Lower lobe of right lung (tissue), 2 donors: Measurements from ENCODE around the gene DEFB121. TPM values are rescaled to one million over a fixed set of nuclear protein-coding genes. Genes with fewer than 3 reads are reported as not detected.

Experiments
- ATAC-seq, 2 donors: fragments of 200-7000 bp; cut with Tn5 transposase; one replicate each; pipeline ENCODE4 v1.9.1; 2020 to 2022; ENCODE audit warnings: mild to moderate bottlenecking in 2 of 2, moderate library complexity in 2 of 2
- DNase-seq: peaks from one replicate; pipeline ENCODE4 v3.0.0-alpha.2; 2020
- H3K27ac ChIP-seq: fragments of 200-600 bp; one replicate; pipeline ENCODE4 v1.8.0; 2022
- H3K27me3 ChIP-seq: fragments of 200-600 bp; one replicate; pipeline ENCODE4 v1.8.0; 2022; ENCODE audit warnings: low read depth
- H3K36me3 ChIP-seq: fragments of 200-600 bp; one replicate; pipeline ENCODE4 v1.8.0; 2022; ENCODE audit warnings: mild to moderate bottlenecking
- H3K4me1 ChIP-seq: fragments of 200-600 bp; one replicate; pipeline ENCODE4 v1.8.0; 2022
- H3K4me3 ChIP-seq: fragments of 200-600 bp; one replicate; pipeline ENCODE4 v1.8.0; 2022; ENCODE audit warnings: mild to moderate bottlenecking
- H3K9me3 ChIP-seq: fragments of 200-600 bp; one replicate; pipeline ENCODE4 v1.8.0; 2022
- CTCF ChIP-seq: fragments of 200-600 bp; IDR thresholded peaks from one replicate; pipeline ENCODE4 v1.8.0; 2022; ENCODE audit warnings: antibody characterized with exemption, mild to moderate bottlenecking
- intact Hi-C: fragments of 100-400 bp; cut with DNase I; formaldehyde crosslinking; loops from one replicate; pipeline ENCODE4 v1.11.0; 2022
- total RNA-seq: library from RNA; stranded (reverse); fragmentation: NEBNext Ultra II Directional; extraction: Animal tissue kit (Norgen Biotek cat#: 25700); gene quantifications from one replicate; pipeline ENCODE4 v1.2.1, GENCODE V29; 2021
- donor health status: DM: no; HTN: yes; CAD: no; lungs with severe emphysema.

Gene DEFB121
- total RNA-seq, 1 donor from 2014 or later: not detected

- H3K4me3 ChIP-seq: no peak overlapping the region
- TF ChIP-seq CTCF: no peak
- no peaks in the 10 kb centered on the region for H3K9me3 ChIP-seq
- ATAC-seq: no peak
- no peaks in the 10 kb centered on the region for H3K36me3 ChIP-seq
- DNase-seq: no peak
- no peaks in the 10 kb centered on the region for H3K4me1 ChIP-seq
- H3K27me3 ChIP-seq: no peaks in the 10 kb centered on the region
- no peak overlapping the region for H3K27ac ChIP-seq
- intact Hi-C loops: no loop called here
Observed at GRCh38 chr20:31415653-31416052, 9.6 kb upstream of the DEFB121 start.

- no peaks in the 10 kb centered on the region for H3K27me3 ChIP-seq
- DNase-seq (no peak), ATAC-seq (no peak)
- no peaks in the 10 kb centered on the region for H3K36me3 ChIP-seq
- H3K9me3 ChIP-seq: no peaks in the 10 kb centered on the region
- TF ChIP-seq CTCF: no peak
- H3K4me3 ChIP-seq: no peak overlapping the region
- intact Hi-C loops: no loop called here
- no peaks in the 10 kb centered on the region for H3K4me1 ChIP-seq
- no peak overlapping the region for H3K27ac ChIP-seq
Observed at GRCh38 chr20:31414381-31414780, 8.4 kb upstream of the DEFB121 start.

- no peak overlapping the region for H3K27ac ChIP-seq
- intact Hi-C loops: no loop called here
- no peak for ATAC-seq
- no peak for TF ChIP-seq CTCF
- H3K4me3 ChIP-seq: no peak overlapping the region
- H3K27me3 ChIP-seq: no peaks in the 10 kb centered on the region
- H3K36me3 ChIP-seq: no peaks in the 10 kb centered on the region
- DNase-seq: no peak
- no peaks in the 10 kb centered on the region for H3K9me3 ChIP-seq
- H3K4me1 ChIP-seq: no peaks in the 10 kb centered on the region
Observed at GRCh38 chr20:31410011-31410410, 4.0 kb upstream of the DEFB121 start.

GRCh38 chr20:31403886-31404285, 2.1 kb downstream of the DEFB121 start:
- no peaks in the 10 kb centered on the region for H3K36me3 ChIP-seq
- TF ChIP-seq CTCF: no peak
- no peaks in the 10 kb centered on the region for H3K9me3 ChIP-seq
- intact Hi-C loops: no loop called here
- H3K27me3 ChIP-seq: no peaks in the 10 kb centered on the region
- DNase-seq (no peak), ATAC-seq (no peak)
- no peak overlapping the region for H3K27ac ChIP-seq
- H3K4me1 ChIP-seq: no peaks in the 10 kb centered on the region
- no peak overlapping the region for H3K4me3 ChIP-seq

GRCh38 chr20:31394900-31395299, 11.1 kb downstream of the DEFB121 start:
- no peaks in the 10 kb centered on the region for H3K4me1 ChIP-seq
- H3K4me3 ChIP-seq: no peak overlapping the region
- no peaks in the 10 kb centered on the region for H3K27me3 ChIP-seq
- no peak overlapping the region for H3K27ac ChIP-seq
- no peak for TF ChIP-seq CTCF
- no peaks in the 10 kb centered on the region for H3K9me3 ChIP-seq
- ATAC-seq (no peak), DNase-seq (no peak)
- intact Hi-C loops: no loop called here
- no peaks in the 10 kb centered on the region for H3K36me3 ChIP-seq

GRCh38 chr20:31392836-31393235, 13.2 kb downstream of the DEFB121 start:
- intact Hi-C loops: no loop called here

More at GRCh38 chr20:31392836-31393235, 13.2 kb downstream of the DEFB121 start:
- no peaks in the 10 kb centered on the region for H3K36me3 ChIP-seq
- peaks cover 1% of the 10 kb centered on the region for H3K27me3 ChIP-seq
- H3K27ac ChIP-seq: no peak overlapping the region
- DNase-seq: no peak
- no peaks in the 10 kb centered on the region for H3K9me3 ChIP-seq
- ATAC-seq: no peak
- TF ChIP-seq CTCF: no peak
- H3K4me1 ChIP-seq: no peaks in the 10 kb centered on the region
- H3K4me3 ChIP-seq: no peak overlapping the region
